Measurements from ENCODE around the gene NECAB3.

DNA sequence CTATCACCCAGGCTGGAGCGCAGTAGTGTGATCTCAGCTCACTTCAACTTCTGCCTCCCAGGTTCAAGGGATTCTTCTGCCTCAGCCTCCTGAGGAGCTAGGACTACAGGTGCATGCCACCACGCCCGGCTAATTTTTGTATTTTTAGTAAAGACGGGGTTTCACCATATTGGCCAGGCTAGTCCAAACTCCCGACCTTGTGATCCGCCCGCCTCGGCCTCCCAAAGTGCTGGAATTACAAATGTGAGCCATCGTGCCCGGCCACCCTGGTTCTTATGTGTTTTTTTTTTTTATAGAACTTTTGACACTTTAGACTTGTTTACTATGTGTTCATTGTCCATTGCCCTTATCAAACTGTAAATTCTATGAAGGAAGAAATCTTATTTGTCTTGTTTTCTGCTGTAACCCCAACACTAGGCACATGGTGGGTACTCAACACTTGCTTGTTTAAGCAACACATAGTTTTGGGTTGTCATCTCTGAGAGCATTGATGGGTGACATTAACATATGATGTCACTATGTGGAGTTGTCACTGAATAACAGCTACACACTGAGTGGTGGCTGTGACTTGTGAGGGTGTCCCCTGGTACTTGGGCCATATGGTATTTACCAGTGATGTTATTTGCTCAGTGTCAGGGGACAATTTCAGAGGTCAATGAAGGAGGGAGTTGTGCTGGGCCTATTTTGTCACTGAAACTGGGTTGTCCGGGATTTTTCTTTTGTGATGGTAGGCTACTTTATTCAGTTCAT, 47.3 kb upstream of the NECAB3 start:
- TF ChIP-seq, protein P1, sequence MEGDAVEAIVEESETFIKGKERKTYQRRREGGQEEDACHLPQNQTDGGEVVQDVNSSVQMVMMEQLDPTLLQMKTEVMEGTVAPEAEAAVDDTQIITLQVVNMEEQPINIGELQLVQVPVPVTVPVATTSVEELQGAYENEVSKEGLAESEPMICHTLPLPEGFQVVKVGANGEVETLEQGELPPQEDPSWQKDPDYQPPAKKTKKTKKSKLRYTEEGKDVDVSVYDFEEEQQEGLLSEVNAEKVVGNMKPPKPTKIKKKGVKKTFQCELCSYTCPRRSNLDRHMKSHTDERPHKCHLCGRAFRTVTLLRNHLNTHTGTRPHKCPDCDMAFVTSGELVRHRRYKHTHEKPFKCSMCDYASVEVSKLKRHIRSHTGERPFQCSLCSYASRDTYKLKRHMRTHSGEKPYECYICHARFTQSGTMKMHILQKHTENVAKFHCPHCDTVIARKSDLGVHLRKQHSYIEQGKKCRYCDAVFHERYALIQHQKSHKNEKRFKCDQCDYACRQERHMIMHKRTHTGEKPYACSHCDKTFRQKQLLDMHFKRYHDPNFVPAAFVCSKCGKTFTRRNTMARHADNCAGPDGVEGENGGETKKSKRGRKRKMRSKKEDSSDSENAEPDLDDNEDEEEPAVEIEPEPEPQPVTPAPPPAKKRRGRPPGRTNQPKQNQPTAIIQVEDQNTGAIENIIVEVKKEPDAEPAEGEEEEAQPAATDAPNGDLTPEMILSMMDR (IDR thresholded peaks at IDR 0.05): no peak
- no peak for TF ChIP-seq POLR2AphosphoS5 (IDR thresholded peaks at IDR 0.05; ENCODE audit: low read depth, low read length)

All from Panc1 (cell line).